HG02798 (cell line): Measurements from ENCODE around the gene MDH1B.

ENCODE experiments used
- ATAC-seq: cut with Tn5 transposase; IDR thresholded peaks from one replicate; pipeline ENCODE4 v1.9.1; 2021; ENCODE audit warnings: mild to moderate bottlenecking; ENCODE audit not compliant: unreplicated experiment, poor library complexity

MDH1B gene

DNA sequence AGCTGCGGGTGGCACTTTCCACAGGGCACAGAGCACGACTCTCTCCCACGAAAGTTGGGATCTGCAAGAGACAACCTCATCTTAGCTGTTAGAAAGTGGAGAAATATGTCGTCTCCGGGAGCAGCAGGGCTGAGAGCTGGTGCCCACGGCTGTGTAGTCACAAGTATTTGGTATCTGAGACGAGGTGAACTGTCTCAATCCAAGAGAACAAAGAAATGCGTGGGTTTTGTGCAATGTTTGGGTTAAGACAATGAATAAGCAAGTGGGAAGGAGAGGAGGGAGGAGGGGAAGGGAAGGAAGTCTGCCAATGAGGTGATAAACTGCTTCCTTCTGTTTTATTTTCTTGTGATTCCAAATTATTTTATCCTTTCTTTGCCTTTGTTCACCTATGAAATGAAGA, 65.0 kb downstream of the MDH1B start:
- no peak for ATAC-seq

DNA sequence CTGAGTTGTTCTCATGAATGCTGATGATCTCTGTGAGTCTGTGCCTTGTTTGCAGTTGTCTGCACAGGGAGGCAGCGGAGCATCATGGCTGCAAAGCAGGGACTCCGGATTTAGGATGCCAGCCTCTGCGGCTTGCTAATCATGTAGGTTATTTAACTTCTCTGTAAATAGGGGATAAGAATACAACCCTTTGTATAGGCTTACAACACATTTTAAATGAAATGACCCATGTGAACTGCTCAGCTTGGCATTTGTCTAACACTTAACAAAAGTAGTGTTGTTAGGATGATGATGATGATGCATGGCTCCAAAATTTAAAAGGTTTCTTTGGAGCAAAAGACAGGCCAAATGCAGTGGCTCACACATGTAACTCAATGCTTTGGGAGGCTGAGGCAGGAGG, 66.3 kb downstream of the MDH1B start:
- ATAC-seq: no peak

DNA sequence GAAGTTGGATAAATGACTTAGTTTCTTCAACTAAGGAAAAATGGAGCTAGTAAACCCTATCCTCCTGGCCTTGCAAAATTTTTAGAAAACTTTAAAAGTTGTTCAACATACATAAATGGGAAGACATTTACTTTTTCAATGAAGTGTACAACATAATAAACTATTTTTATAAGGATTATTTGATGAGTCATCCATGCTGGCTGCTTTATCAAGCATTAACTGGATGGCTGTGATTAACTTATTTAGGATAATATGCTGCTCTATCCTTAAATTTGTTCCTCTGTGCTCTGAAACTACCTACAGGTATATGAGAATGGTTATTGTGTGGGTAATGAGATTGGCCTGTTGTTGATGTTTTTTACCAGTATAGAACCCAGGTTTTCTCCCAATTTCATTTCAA, 68.2 kb downstream of the MDH1B start:
- no peak for ATAC-seq

DNA sequence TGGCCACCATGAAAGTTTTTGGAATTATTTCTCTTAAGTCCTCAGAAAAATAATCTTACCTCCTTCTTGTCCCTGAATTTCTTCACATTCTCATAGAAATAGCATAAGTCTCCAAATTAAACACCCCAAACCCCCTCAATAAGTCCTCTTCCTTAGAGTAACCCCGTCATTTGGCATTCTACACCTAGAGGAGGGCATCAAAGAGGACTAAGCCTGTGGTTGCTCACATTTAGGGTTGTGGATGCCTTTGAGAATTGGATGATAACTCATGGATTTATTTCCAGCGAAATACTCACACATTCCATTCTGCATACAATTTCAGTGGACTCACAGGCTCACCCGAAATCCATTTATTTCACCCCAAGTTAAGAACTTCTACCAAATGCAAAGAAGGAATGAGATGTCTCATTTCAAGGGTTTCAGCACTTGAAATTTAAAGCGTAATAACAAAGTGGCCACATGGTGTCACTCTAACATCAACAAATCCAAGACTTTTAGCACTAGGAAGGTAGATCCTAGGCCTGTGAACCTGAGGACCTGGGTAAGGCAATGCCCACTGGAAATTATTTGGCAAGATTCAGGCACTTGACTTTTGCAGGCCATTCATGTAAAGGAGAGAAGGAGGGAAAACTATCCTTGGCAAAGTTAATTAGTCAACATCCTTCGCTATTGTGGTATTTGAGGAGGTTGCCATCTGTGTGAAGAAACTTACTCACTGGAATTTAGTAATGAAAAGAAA, 71.6 kb downstream of the MDH1B start:
- peak; percentile 73 for ATAC-seq

DNA sequence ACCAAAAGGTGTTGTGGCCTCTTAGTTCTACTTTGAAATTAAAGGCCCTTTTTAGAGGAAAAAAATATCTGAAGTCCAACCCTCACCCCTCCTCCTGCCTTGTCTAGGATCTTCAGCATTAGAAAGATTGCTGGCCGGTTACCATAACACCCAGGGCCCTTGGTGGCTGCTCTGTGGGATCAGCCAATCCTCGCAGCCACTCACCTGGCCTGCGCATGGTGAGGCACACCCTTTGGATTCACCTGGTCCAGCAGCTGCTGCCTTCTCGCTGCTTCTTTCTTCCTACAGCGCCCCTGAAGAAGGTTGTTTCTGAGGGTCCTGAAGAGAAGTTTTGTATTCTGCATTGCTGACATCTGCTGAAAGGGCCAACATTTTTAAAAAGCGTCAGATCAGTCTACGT, 72.2 kb downstream of the MDH1B start:
- ATAC-seq: no peak

DNA sequence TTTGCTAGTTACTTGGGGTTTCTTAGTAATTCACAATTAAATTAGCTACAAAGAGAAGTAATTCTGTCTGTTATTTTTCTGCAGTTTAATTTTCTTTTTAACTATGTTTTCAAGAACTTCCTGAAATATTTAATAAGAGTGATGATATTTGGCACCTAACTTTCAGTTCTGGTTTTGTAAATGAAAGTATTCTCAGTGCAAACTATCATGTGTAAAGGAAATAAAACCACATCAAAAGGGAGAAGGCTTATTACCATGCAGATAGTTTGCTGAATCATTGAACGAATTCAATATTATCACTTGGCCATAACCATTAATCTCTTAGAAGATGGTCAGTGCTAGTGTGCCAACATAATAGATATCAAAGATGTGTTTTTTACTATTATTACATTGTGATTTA, 76.1 kb downstream of the MDH1B start:
- ATAC-seq: no peak

DNA sequence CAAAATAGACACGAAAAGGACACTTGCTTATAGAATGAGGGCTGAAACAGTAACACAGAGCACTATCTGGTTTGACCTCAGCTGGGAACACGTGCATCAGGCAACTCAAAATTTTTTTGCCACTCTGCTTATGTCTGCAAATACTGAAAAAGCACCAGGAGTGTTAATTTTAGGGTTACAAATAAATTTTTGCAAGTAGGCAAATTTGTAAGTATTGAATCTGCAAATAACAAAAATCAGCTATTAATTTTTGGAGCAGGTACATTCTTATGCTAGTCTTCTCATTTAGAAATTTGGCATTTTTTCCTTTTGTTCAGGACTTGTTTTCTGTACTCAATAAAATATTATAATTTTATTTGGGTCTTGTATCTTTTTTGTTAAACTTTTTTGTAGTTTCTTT, 76.7 kb downstream of the MDH1B start:
- ATAC-seq: no peak
